Cortex of kidney (tissue), 1 donor: ENCODE data around the gene DNAJB11.
"Not testable (repeated sequence)": the region's sequence is repeated elsewhere in the genome, so short reads cannot be mapped to it uniquely, and the experiment has no call there.

Source experiments
- DNase-seq: peaks from one replicate; lab custom pipeline; 2025; lab: John Stamatoyannopoulos, UW

The DNAJB11 gene

GRCh38 chr3:186570096-186570940 is at the start of gene DNAJB11:
TSS of gene DNAJB11 (plus strand) at chr3:186570720. CDS start at chr3:186570898, 178 bp downstream.
- peak; percentile 96 for DNase-seq

- no peak for DNase-seq
Observed at GRCh38 chr3:186520957-186521842, 49.3 kb upstream of the DNAJB11 start.

GRCh38 chr3:186523022-186523421 is 47.5 kb upstream of the DNAJB11 start:
- no peak for DNase-seq

- DNase-seq, result no peak
Observed at GRCh38 chr3:186523434-186523833, 47.1 kb upstream of the DNAJB11 start.

GRCh38 chr3:186524616-186525015 is 45.9 kb upstream of the DNAJB11 start:
- DNase-seq, result no peak

- DNase-seq, result no peak
Observed at GRCh38 chr3:186525369-186526255, 44.9 kb upstream of the DNAJB11 start.

GRCh38 chr3:186526256-186526606 is 44.3 kb upstream of the DNAJB11 start:
- no peak for DNase-seq

- no peak for DNase-seq
Observed at GRCh38 chr3:186529201-186529999, 41.1 kb upstream of the DNAJB11 start.

- no peak for DNase-seq
Observed at GRCh38 chr3:186530415-186530814, 40.1 kb upstream of the DNAJB11 start.

- not testable (repeated sequence) for DNase-seq
Observed at GRCh38 chr3:186531694-186532093, 38.8 kb upstream of the DNAJB11 start.

GRCh38 chr3:186532598-186533072 is 37.9 kb upstream of the DNAJB11 start:
- no peak for DNase-seq

GRCh38 chr3:186534113-186534669 is 36.3 kb upstream of the DNAJB11 start:
- DNase-seq, result no peak

GRCh38 chr3:186536883-186537844 is 33.4 kb upstream of the DNAJB11 start:
- no peak for DNase-seq

GRCh38 chr3:186538779-186539178 is 31.7 kb upstream of the DNAJB11 start:
- DNase-seq, result no peak

GRCh38 chr3:186540221-186540834 is 30.2 kb upstream of the DNAJB11 start:
- DNase-seq, result no peak

GRCh38 chr3:186540835-186541226 is 29.7 kb upstream of the DNAJB11 start:
- DNase-seq, result no peak

- DNase-seq, result no peak
Observed at GRCh38 chr3:186544281-186544680, 26.2 kb upstream of the DNAJB11 start, which contains the start of gene CRYGS. TSS of gene CRYGS (minus strand) at chr3:186544380. CDS start at chr3:186544326, 54 bp downstream.

GRCh38 chr3:186549497-186549896 is 21.0 kb upstream of the DNAJB11 start:
- no peak for DNase-seq

- DNase-seq, result no peak
Observed at GRCh38 chr3:186551387-186551786, 19.1 kb upstream of the DNAJB11 start.
